Upper lobe of left lung (tissue), 4 donors: Measurements from ENCODE around the gene HEATR3.
A peak's percentile ranks its signal among the peaks of the same experiment; 100 is the strongest.

ENCODE experiments used
- POLR2A ChIP-seq, 4 donors: fragments of 450-650 bp; IDR thresholded peaks; one replicate each; pipeline ENCODE4 v1.5.1; 2016 to 2017; ENCODE audit warnings: antibody characterized with exemption in 4 of 4, mild to moderate bottlenecking in 2 of 4
- POLR2AphosphoS5 ChIP-seq, 2 donors: sonication (generic); formaldehyde crosslinking; IDR thresholded peaks; one replicate each; pipeline ENCODE4 v1.5.1; 2017; ENCODE audit warnings: antibody characterized with exemption in 2 of 2
- TF ChIP-seq, protein P1 (sequence below), 6 experiments: fragments of 450-650 bp in 4 of 6; fragments of 200-600 bp in 2 of 6; sonication (generic) in 2 of 6; IDR thresholded peaks; one replicate each; pipeline ENCODE4 v1.5.1; 2016 to 2019; ENCODE audit warnings: antibody characterized with exemption in 6 of 6

DNA sequence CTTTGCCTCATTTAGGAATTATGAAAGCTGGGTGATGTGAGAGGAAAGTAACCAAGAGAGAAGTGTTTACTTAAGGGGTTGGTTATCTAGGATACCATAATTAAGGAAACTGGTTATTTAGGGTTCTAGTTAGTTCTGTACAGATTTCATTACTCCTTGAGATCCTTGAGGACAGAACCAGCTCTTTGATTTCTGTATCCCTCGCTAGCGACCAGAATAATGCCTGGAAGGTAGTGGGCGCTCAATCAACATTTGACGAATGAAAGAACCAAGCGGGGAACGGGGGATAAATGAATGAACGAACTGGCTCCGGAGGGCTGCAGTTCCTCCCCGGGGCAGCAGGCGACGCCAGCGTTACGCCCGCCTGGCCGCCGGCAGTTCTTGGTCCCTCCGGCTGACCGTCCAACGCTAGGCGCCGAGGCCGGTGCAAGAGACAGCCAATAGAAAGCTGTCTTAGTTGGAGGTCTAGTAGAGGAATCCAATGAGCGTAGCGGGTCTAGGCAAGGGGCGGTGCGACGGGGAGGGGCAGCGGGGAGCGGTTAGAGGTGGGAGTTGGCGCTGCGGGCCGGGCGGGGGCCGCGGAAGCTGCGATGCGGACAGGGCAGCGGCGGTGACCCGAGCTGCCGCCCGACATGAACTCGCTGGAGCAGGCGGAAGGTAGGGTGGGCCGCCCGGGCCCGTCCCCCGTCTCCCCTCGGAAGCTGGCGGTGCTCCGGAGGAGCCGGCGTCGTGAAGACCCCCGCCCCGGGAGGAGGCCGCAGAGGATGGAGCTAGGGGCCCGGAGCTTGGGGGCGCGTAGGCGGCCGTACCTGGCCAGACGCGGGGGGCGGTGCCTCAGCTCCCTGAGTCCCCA lies 40.9 kb upstream of the HEATR3 start, which contains the start of gene CNEP1R1:
- TF ChIP-seq, protein P1, sequence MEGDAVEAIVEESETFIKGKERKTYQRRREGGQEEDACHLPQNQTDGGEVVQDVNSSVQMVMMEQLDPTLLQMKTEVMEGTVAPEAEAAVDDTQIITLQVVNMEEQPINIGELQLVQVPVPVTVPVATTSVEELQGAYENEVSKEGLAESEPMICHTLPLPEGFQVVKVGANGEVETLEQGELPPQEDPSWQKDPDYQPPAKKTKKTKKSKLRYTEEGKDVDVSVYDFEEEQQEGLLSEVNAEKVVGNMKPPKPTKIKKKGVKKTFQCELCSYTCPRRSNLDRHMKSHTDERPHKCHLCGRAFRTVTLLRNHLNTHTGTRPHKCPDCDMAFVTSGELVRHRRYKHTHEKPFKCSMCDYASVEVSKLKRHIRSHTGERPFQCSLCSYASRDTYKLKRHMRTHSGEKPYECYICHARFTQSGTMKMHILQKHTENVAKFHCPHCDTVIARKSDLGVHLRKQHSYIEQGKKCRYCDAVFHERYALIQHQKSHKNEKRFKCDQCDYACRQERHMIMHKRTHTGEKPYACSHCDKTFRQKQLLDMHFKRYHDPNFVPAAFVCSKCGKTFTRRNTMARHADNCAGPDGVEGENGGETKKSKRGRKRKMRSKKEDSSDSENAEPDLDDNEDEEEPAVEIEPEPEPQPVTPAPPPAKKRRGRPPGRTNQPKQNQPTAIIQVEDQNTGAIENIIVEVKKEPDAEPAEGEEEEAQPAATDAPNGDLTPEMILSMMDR (IDR thresholded peaks at IDR 0.05), result peak; percentile 96 to 100 (median 99)
- peak in 2 of 4 donors; percentile 51 to 83 for TF ChIP-seq POLR2A (IDR thresholded peaks at IDR 0.05)
- peak; percentile 78 to 86 for TF ChIP-seq POLR2AphosphoS5 (IDR thresholded peaks at IDR 0.05)
